Adipocyte (in vitro differentiated cells): ENCODE results near the gene TLE1.
"Not testable (repeated sequence)": the region's sequence is repeated elsewhere in the genome, so short reads cannot be mapped to it uniquely, and the experiment has no call there.

ENCODE experiments used
- DNase-seq: peaks from one replicate; pipeline ENCODE4 v3.0.0-alpha.2; 2015; ENCODE audit warnings: low read depth
- H3K27me3 ChIP-seq: replicated peaks from 2 replicates; pipeline ENCODE4 v1.7.0; 2013; ENCODE audit warnings: mild to moderate bottlenecking, low read length, moderate library complexity; ENCODE audit not compliant: control insufficient read depth, insufficient read depth
- H3K36me3 ChIP-seq: 2 replicates; pipeline ENCODE4 v1.7.0; 2013; ENCODE audit warnings: low read length, mild to moderate bottlenecking, moderate library complexity; ENCODE audit not compliant: control insufficient read depth, insufficient read depth, severe bottlenecking
- H3K4me1 ChIP-seq: 2 replicates; pipeline ENCODE4 v1.7.0; 2013; ENCODE audit warnings: mild to moderate bottlenecking, low read length, moderate library complexity; ENCODE audit not compliant: control insufficient read depth, insufficient read depth
- H3K4me3 ChIP-seq: 2 replicates; pipeline ENCODE4 v1.7.0; 2013; ENCODE audit warnings: mild to moderate bottlenecking, low read length, moderate library complexity
- H3K9ac ChIP-seq: 2 replicates; pipeline ENCODE4 v1.7.0; 2013; ENCODE audit warnings: mild to moderate bottlenecking, low read length, moderate library complexity
- H3K9me3 ChIP-seq: 2 replicates; pipeline ENCODE4 v1.7.0; 2013; ENCODE audit warnings: mild to moderate bottlenecking, low read length, moderate library complexity; ENCODE audit not compliant: control insufficient read depth

Gene TLE1

DNA sequence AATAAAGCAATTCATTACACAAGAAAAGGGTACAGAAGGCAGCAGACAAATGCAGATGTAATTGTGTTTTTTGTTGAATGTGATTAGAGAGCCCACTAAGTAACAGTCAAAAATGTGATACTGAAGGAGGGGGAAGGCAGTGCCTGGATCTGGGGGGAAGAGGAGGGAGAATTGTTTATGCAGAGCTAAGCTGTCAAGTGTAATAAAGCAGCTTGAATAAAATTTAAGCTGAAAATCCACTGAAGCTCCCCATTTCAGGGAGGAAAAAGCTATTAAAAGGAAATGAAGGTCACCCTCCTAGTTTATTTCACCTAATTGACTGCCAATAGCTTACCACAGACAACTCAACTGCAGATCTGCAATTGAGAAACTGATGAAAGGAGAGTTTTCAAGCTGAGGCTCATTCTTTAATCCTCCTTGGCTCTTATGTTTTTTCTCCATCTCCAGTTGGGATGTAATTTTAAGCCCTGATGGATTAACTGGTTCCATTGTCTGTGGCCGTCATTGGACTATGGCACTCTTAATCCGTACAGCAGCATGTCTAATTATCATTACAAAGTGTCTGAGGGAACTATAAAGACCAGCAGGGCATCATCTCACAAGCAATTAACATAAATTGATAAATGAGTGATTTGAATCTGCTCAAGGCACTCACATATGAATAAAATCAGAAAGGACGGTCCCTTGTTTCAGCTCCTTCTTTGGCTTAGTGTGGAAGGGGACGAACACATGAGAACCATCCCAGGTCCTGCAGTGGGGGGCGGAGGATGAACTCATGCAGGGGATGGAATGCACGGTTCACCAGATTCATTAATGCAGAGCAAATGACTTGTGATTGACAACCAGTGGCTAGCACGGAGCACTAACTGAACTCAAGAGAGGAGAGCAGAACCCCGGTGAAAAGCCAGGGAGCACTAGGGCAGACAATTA is 38.5 kb downstream of the TLE1 start:
- Histone ChIP-seq H3K4me3 (no peak overlapping the region), H3K9me3 (no peaks in the 10 kb centered on the region)

DNA sequence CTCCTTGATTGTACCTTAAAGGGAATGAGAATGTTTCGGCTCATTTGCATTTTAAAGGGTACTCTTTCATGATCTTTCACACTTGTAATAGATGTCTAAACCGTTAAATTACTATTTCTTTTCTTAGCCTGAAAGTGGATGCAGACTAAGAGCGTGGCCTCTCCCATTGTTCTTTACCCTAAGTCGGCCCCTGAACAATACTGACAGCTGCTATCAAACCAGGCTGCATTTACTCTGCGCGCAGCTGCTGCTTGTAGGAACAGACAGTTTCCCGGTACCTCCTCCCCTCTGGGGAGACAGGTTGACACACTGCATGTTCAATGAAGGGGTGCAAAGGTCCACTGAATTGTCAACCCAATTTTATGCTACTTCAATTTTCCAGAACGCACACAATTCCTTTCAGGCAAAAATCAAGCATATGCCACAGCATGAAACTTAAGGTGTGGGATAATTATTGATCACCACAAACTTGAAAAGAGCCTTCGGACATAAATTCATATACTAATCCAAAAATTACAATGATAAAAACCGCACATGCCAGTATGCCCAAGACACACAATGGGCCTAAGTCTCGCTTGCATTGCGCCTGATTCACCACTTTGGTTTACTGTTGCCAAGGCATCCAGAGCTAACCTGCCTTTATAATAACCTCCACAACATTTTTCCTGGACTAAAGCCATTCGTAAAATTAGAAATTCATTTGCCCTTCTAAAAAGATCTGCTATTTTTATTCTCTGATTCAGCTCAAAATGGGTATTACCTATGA is 39.7 kb downstream of the TLE1 start:
- Histone ChIP-seq H3K27me3 (no peaks in the 10 kb centered on the region), H3K9me3 (no peaks in the 10 kb centered on the region), H3K36me3 (peaks cover 71% of the 10 kb centered on the region), H3K9ac (no peak overlapping the region), H3K4me3 (no peak overlapping the region), H3K4me1 (no peaks in the 10 kb centered on the region)
- DNase-seq: no peak

More for the DNA sequence above, 38.5 kb downstream of the TLE1 start:
- Histone ChIP-seq H3K9ac (no peak overlapping the region), H3K36me3 (peaks cover 70% of the 10 kb centered on the region), H3K27me3 (no peaks in the 10 kb centered on the region), H3K4me1 (peaks cover 7% of the 10 kb centered on the region)
- no peak for DNase-seq

DNA sequence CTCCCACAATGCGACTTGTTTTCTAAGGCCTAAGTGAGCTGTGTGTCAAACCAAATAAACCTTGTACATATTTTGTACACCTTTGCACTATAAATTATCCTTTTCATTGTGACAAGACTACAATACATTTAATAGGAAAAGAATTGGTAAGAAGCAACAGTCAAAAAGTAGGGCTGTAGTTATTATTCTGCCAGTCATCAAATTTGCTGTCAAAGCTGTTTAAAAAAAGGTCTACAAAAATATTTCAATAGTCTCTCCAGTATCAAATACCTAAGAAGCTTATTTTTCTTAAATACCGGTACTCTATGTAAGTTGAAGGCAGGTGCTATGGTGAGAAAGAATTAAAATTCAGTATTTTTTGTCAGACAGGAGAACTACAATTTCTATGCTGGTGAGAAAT is 40.5 kb downstream of the TLE1 start:
- no peaks in the 10 kb centered on the region for H3K9me3 ChIP-seq
- no peaks in the 10 kb centered on the region for H3K27me3 ChIP-seq
- H3K4me1 ChIP-seq: no peaks in the 10 kb centered on the region
- peaks cover 72% of the 10 kb centered on the region for H3K36me3 ChIP-seq
- no peak overlapping the region for H3K4me3 ChIP-seq
- no peak overlapping the region for H3K9ac ChIP-seq
- DNase-seq: no peak

DNA sequence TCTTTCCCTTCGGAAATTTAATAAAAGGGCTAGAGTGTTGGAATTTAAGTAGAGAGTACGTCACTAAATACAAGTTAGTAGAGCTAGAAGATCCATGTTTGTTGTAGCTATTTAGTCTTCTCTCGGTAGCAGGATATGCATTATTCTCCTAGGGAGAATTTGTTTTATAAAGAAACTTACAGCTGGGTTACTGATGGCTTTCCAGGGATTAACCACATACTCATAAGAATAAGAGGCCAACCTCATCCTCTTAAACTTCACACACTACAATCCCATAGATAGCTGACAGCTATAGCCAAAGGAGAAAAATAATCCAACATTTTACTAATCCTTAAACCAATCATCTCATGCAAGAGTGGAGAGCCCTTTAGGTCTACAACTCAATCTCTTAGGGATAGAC is 43.0 kb downstream of the TLE1 start:
- Histone ChIP-seq H3K36me3 (peaks cover 66% of the 10 kb centered on the region), H3K4me1 (no peaks in the 10 kb centered on the region), H3K4me3 (no peak overlapping the region), H3K9ac (no peak overlapping the region), H3K27me3 (no peaks in the 10 kb centered on the region), H3K9me3 (no peaks in the 10 kb centered on the region)
- DNase-seq: no peak

DNA sequence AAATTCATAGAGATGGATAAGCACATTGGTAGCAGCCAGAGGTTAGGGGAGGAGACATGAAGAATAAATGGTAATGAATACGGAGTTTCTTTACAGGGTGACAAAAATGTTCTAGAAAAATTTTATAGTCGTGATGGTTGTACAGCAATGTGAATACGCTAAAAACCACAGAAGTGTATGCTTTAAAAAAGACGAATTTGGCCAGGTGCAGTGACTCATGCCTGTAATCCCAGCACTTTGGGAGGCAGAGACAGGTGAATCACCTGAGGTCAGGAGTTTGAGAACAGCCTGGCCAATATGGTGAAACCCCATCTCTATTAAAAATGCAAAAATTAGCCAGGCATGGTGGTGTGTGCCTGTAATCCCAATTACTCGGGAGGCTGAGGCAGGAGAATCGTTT is 44.8 kb downstream of the TLE1 start:
- peaks cover 48% of the 10 kb centered on the region for H3K36me3 ChIP-seq
- not testable (repeated sequence) for DNase-seq, H3K27me3 ChIP-seq, H3K4me3 ChIP-seq, H3K9me3 ChIP-seq, H3K4me1 ChIP-seq, H3K9ac ChIP-seq

DNA sequence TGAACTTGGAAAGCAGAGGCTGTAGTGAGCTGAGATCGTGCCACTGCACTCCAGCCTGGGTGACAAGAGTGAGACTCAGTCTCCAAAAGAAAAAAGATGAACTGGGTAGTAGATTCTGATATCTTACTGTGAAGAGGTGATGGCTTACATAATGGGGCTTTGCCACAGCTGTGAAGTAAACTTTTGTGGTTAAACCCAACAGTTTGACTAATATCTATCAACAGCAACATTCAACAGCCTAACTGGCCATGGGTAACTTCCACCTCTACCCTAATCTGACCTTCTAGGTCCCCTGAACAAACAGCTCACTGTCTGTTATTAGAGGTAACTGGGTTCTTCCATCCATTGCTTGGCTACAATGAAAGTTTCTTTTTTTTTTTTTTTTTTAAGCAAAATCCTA is 52.1 kb downstream of the TLE1 start:
- no peak overlapping the region for H3K4me3 ChIP-seq
- no peaks in the 10 kb centered on the region for H3K9me3 ChIP-seq
- peaks cover 29% of the 10 kb centered on the region for H3K4me1 ChIP-seq
- no peaks in the 10 kb centered on the region for H3K27me3 ChIP-seq
- H3K36me3 ChIP-seq: peaks cover 36% of the 10 kb centered on the region
- no peak for DNase-seq
- no peak overlapping the region for H3K9ac ChIP-seq

DNA sequence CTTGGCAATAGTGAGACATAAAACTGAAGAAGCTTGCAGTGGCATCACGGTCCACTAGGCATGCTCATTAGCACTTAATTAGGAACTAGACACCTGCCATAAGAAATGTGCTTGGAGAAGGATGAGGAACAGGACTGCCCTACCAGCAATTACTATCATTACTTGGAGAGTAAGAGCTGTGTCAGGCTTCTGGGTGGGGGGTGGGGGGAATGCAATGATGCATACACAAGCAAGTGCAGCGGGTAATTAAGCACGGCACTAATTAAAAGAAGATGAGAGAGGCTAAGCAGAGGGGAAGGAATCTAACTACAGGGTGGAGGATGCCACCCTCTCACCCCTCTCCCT is 53.1 kb downstream of the TLE1 start:
- no peak for DNase-seq
- Histone ChIP-seq H3K36me3 (peaks cover 40% of the 10 kb centered on the region), H3K4me3 (no peak overlapping the region), H3K4me1 (peaks cover 30% of the 10 kb centered on the region), H3K9ac (no peak overlapping the region), H3K27me3 (no peaks in the 10 kb centered on the region), H3K9me3 (no peaks in the 10 kb centered on the region)

DNA sequence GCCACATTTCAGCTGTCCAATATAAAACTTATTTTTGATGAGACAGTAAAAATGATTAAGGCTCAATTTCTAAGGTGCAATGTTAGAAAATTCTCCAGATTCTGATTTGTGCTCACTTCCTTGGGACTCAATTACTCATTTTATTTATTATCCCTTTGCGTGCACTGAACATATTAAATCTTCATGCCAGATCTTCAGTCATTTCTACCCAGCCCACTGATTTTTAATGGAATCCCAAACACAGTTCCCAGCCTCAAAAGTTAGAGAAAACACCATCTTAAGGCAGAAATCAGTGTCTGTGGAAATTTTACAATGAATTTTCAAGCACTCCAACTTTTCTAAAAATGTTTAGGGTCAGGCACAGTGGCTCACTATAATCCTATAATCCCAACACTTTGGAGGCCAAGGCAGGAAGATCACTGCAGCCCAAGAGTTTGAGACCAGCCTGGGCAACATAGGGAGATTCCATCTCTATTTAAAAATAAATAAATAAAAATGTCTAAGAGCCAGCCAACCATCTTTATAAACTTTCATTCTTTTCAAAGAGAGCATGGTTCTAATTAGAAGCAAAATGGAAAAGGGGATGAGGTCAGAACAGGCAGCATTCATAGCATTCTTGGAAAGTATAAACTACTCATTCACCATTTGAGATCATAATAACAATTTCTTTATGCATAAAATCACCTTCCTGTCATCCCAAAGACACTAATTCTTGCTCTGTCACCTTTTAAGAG is 53.7 kb downstream of the TLE1 start:
- DNase-seq: peak; percentile 87
- no peak overlapping the region for H3K4me3 ChIP-seq

DNA sequence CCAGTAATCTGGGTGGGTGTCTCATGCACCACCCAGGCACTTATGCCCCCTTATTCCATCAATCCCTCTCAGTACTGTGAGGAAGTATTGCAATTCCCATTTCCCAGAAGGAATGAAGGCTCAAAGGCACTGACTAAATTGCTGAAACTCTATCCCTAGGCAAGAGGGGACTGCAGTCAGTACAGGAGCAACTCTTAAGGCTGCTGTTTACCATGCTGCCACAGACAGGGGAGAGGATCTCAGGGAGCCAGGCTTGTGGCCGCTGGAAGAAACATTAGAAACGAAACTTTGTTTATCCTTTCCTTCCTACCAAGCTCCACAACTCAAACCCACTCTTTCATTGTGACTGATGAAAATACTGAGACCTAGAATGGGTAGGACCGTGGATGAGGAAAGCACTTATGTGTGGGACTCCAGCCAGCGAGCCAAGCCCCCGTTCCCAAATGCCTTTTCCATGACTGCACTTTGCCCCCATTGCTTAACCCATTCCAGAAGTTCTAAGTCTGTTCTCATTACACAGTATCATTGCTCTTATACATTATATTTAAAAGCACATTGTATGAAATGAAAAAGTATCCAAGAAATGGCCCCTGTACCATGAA is 54.3 kb downstream of the TLE1 start:
- Histone ChIP-seq H3K9me3 (no peaks in the 10 kb centered on the region), H3K4me1 (peaks cover 39% of the 10 kb centered on the region), H3K9ac (no peak overlapping the region), H3K27me3 (no peaks in the 10 kb centered on the region), H3K36me3 (peaks cover 46% of the 10 kb centered on the region), H3K4me3 (no peak overlapping the region)
- DNase-seq: peak; percentile 60

More for the DNA sequence above, 53.7 kb downstream of the TLE1 start:
- Histone ChIP-seq H3K27me3 (no peaks in the 10 kb centered on the region), H3K9ac (no peak overlapping the region), H3K36me3 (peaks cover 44% of the 10 kb centered on the region), H3K4me1 (peaks cover 36% of the 10 kb centered on the region), H3K9me3 (no peaks in the 10 kb centered on the region)

DNA sequence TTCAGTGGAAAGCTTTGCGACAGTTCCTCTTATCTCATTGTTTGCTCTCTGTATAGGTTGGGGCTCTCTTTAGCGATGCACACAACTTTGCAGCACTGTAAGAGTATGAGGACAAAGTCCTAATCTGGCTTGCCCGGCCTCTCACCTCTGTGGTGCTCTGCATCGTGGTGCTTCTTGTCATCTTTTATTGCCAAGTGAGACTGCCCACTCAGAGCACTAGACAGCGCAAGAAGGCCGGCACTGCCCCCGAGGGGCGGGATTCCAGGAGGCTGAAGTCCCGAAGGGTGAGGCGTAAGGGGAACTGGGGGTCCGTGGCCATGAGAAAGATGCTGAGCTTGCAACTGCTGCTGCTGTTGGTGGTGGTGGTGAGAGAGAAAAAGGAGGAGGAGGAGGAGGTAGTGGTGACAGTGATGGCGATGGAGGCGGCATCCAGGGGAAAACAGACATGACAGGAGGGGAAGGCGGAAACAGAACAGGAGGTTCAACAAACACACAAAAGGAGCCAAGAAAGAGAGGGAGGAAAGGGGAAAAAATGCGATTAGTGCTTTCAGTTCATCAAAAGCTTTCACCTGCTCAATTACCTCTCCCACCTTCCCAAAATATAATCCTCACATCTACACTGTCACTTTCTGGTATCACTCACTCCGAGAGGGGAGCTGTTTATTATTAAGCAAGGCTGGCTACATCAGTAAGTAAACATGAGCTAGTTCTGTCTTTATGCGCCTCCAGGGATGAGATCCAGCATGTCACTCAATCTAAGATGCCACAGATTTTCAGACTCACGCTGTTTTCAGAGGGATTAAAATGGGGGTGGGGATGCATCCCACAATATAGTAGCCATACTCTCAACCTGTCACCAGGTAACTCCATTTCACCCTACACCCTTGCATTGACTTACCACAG is 55.1 kb downstream of the TLE1 start:
- Histone ChIP-seq H3K4me1 (peaks cover 39% of the 10 kb centered on the region), H3K36me3 (peaks cover 54% of the 10 kb centered on the region), H3K27me3 (no peaks in the 10 kb centered on the region), H3K4me3 (no peak overlapping the region), H3K9ac (no peak overlapping the region), H3K9me3 (no peaks in the 10 kb centered on the region)
- no peak for DNase-seq
